Gastroesophageal sphincter (tissue), 3 donors: ENCODE data around the gene TDRD9.

Experiments used
- CTCF ChIP-seq, 4 experiments: fragments of 200-600 bp in 2 of 4; fragments of 450-650 bp in 2 of 4; sonication (generic) in 1 of 4; IDR thresholded peaks; one replicate each; pipeline ENCODE4 v1.5.1; 2017 to 2019; ENCODE audit warnings: antibody characterized with exemption in 4 of 4, mild to moderate bottlenecking in 2 of 4, moderate library complexity in 2 of 4
- POLR2A ChIP-seq, 2 donors: fragments of 450-650 bp; IDR thresholded peaks; one replicate each; pipeline ENCODE4 v1.6.1; 2017; ENCODE audit warnings: antibody characterized with exemption in 2 of 2, mild to moderate bottlenecking in 2 of 2, moderate library complexity in 1 of 2
- POLR2AphosphoS5 ChIP-seq: sonication (generic); formaldehyde crosslinking; IDR thresholded peaks from one replicate; pipeline ENCODE4 v1.6.1; 2017; ENCODE audit warnings: antibody characterized with exemption

- TF ChIP-seq CTCF (IDR thresholded peaks at IDR 0.05) (no peak), POLR2AphosphoS5 (no peak), POLR2A (IDR thresholded peaks at IDR 0.05) (no peak)
These were observed 121.5 kb downstream of the TDRD9 start for GRCh38 chr14:104049576-104050240.
